Aorta (tissue), 5 donors: ENCODE measurements around the gene ATG5. TPM values are rescaled to one million over a fixed set of nuclear protein-coding genes. Genes with fewer than 3 reads are reported as not detected.

Source experiments
- ATAC-seq: fragments of 200-7000 bp; cut with Tn5 transposase; one replicate; pipeline ENCODE4 v1.9.1; 2022; ENCODE audit warnings: moderate library complexity; ENCODE audit not compliant: low FRiP score
- DNase-seq, 2 donors: peaks; one replicate each; pipeline ENCODE4 v3.0.0-alpha.2; 2020
- H3K27ac ChIP-seq, 2 donors: one replicate each; pipeline ENCODE4 v1.5.1; 2013; ENCODE audit warnings: low read length in 2 of 2, mild to moderate bottlenecking in 2 of 2, moderate library complexity in 2 of 2, control low read depth in 1 of 2, inconsistent platforms in 1 of 2, low read depth in 1 of 2
- H3K27me3 ChIP-seq, 2 donors: one replicate each; pipeline ENCODE4 v1.6.1; 2013; ENCODE audit warnings: control low read depth in 1 of 2, low read length in 1 of 2, mild to moderate bottlenecking in 1 of 2, moderate library complexity in 1 of 2; ENCODE audit not compliant: insufficient read depth in 2 of 2, control insufficient read depth in 1 of 2
- H3K36me3 ChIP-seq, 2 donors: one replicate each; pipeline ENCODE4 v1.6.1; 2013; ENCODE audit warnings: control low read depth in 1 of 2, low read length in 1 of 2, mild to moderate bottlenecking in 1 of 2; ENCODE audit not compliant: insufficient read depth in 2 of 2, control insufficient read depth in 1 of 2
- H3K4me1 ChIP-seq, 2 donors: one replicate each; pipeline ENCODE4 v1.6.1; 2013; ENCODE audit warnings: low read length in 2 of 2, control low read depth in 1 of 2, mild to moderate bottlenecking in 1 of 2, moderate library complexity in 1 of 2; ENCODE audit not compliant: insufficient read depth in 2 of 2, control insufficient read depth in 1 of 2
- H3K4me3 ChIP-seq, 2 donors: one replicate each; pipeline ENCODE4 v1.5.1; 2013; ENCODE audit warnings: low read length in 2 of 2, control low read depth in 1 of 2, mild to moderate bottlenecking in 1 of 2
- H3K9me3 ChIP-seq: one replicate; pipeline ENCODE4 v1.6.1; 2013; ENCODE audit warnings: mild to moderate bottlenecking, low read length; ENCODE audit not compliant: control insufficient read depth
- WGBS, 2 donors: extraction: QIAGEN DNeasy Blood & Tissue Kit; methylation state at CpG; one replicate each; pipeline ENCODE4 v1.1.7; 2013; 5-methylcytosine and 5-hydroxymethylcytosine counted together
- intact Hi-C, 2 donors: fragments of 100-400 bp; cut with DNase I; formaldehyde crosslinking; loops; one replicate each; pipeline versions ENCODE4 v1.14.2 to v1.15.0; 2022
- polyA plus RNA-seq, 2 donors: library from polyadenylated mRNA; stranded (reverse); fragments of 200-250 nt; gene quantifications; one replicate each; pipeline ENCODE4 v1.2.3, GENCODE V29; 2013
- total RNA-seq, 2 donors: library from RNA; stranded (reverse); fragmentation: NEBNext Ultra II Directional; extraction: Animal tissue kit (Norgen Biotek cat#: 25700); gene quantifications; one replicate each; pipeline ENCODE4 v1.2.1, GENCODE V29; 2021
- donor health status: healthy with polysubstance abuse.
- donor health status: Bipolar disorder and iron deficiency.
- donor health status: DM: no; HTN: no; CAD: no.
- donor health status: DM: no; HTN: no; CAD: no.
- donor health status: DM: yes; HTN: yes; CAD: no.

Gene ATG5
- total and polyA plus RNA-seq, 4 donors: 17.5 to 34.6 (median 29.0) TPM

DNA sequence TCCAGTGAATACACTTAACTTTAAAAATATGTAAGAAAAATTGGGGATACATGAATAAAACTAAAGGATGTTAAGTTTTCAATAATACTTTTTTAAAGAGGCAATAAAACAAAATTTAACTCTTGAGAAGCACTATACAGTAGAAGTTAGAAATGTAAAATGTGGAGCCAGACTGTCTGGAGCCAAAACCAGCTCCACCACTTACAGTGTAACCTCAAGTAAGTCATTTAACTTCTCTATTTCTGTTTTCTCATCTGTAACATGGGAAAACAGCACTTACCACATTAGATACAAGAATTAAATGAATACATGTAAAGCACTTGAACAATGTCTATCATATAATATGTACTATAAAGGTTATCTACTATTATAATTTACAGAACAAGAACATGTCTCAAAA is 6.7 kb downstream of the ATG5 start:
- intact Hi-C loops: no loop called here
- Histone ChIP-seq H3K4me1 (no peaks in the 10 kb centered on the region), H3K9me3 (no peaks in the 10 kb centered on the region), H3K4me3 (no peak overlapping the region), H3K27ac (no peak overlapping the region), H3K36me3 (peaks cover 0 to 3% of the 10 kb centered on the region in 2 donors), H3K27me3 (no peaks in the 10 kb centered on the region)
- DNase-seq: no peak
- no peak for ATAC-seq

- DNase-seq (no peak), ATAC-seq (no peak)
- H3K4me3 ChIP-seq: no peak overlapping the region
- no peaks in the 10 kb centered on the region for H3K27me3 ChIP-seq
- no peak overlapping the region for H3K27ac ChIP-seq
- intact Hi-C loops: no loop called here
- H3K4me1 ChIP-seq: no peaks in the 10 kb centered on the region
- H3K9me3 ChIP-seq: no peaks in the 10 kb centered on the region
- 64 to 79% methylated on average over 2 of the region's 2 CpGs for WGBS, 2 donors
- peaks cover 0 to 3% of the 10 kb centered on the region in 2 donors for H3K36me3 ChIP-seq
Observed at GRCh38 chr6:106318061-106318460, 7.5 kb downstream of the ATG5 start.

- ATAC-seq (no peak), DNase-seq (no peak)
- Histone ChIP-seq H3K27ac (no peak overlapping the region), H3K36me3 (peaks cover 0 to 3% of the 10 kb centered on the region in 2 donors), H3K4me1 (peaks cover 0 to 2% of the 10 kb centered on the region in 2 donors), H3K27me3 (no peaks in the 10 kb centered on the region), H3K4me3 (no peak overlapping the region), H3K9me3 (no peaks in the 10 kb centered on the region)
- intact Hi-C loops: no loop called here
- 92% methylated on average over 3 of the region's 3 CpGs for WGBS, 2 donors
Observed at GRCh38 chr6:106316375-106316766, 9.2 kb downstream of the ATG5 start.

- ATAC-seq (no peak), DNase-seq (no peak)
- no peaks in the 10 kb centered on the region for H3K27me3 ChIP-seq
- WGBS, 2 donors: 58 to 65% methylated on average over 6 of the region's 6 CpGs
- intact Hi-C loops: no loop called here
- no peak overlapping the region for H3K27ac ChIP-seq
- H3K9me3 ChIP-seq: no peaks in the 10 kb centered on the region
- H3K36me3 ChIP-seq: peaks cover 0 to 3% of the 10 kb centered on the region in 2 donors
- peaks cover 0 to 5% of the 10 kb centered on the region in 2 donors for H3K4me1 ChIP-seq
- no peak overlapping the region for H3K4me3 ChIP-seq
Observed at GRCh38 chr6:106315765-106316374, 9.7 kb downstream of the ATG5 start.

GRCh38 chr6:106309766-106310373 is 15.7 kb downstream of the ATG5 start:
- no peaks in the 10 kb centered on the region for H3K9me3 ChIP-seq
- H3K4me1 ChIP-seq: peaks cover 0 to 5% of the 10 kb centered on the region in 2 donors
- H3K4me3 ChIP-seq: no peak overlapping the region
- 58 to 65% methylated on average over 3 of the region's 3 CpGs for WGBS, 2 donors
- H3K27me3 ChIP-seq: no peaks in the 10 kb centered on the region
- ATAC-seq (no peak), DNase-seq (no peak)
- no peak overlapping the region for H3K27ac ChIP-seq
- peaks cover 0 to 1% of the 10 kb centered on the region in 2 donors for H3K36me3 ChIP-seq
- intact Hi-C loops: loop anchor here in 1 of 2 donors (10.0 kb wide), 1 partner anchor 825 kb away; no protein-coding TSS in a partner anchor

GRCh38 chr6:106308985-106309384 is 16.6 kb downstream of the ATG5 start:
- Histone ChIP-seq H3K27ac (no peak overlapping the region), H3K27me3 (no peaks in the 10 kb centered on the region), H3K4me1 (peaks cover 0 to 5% of the 10 kb centered on the region in 2 donors), H3K9me3 (no peaks in the 10 kb centered on the region), H3K4me3 (no peak overlapping the region), H3K36me3 (no peaks in the 10 kb centered on the region)
- WGBS, 2 donors: 25 to 37% methylated on average over 2 of the region's 2 CpGs
- no peak for DNase-seq
- intact Hi-C loops: loop anchor here in 1 of 2 donors (10.0 kb wide), 1 partner anchor 824 kb away; no protein-coding TSS in a partner anchor
- ATAC-seq: no peak

- WGBS, 2 donors: 73 to 99% methylated on average over 2 of the region's 2 CpGs
- H3K36me3 ChIP-seq: no peaks in the 10 kb centered on the region
- H3K27ac ChIP-seq: no peak overlapping the region
- intact Hi-C loops: loop anchor here in 1 of 2 donors (10.0 kb wide), 1 partner anchor 821 kb away; no protein-coding TSS in a partner anchor
- no peaks in the 10 kb centered on the region for H3K4me1 ChIP-seq
- H3K4me3 ChIP-seq: no peak overlapping the region
- no peaks in the 10 kb centered on the region for H3K27me3 ChIP-seq
- ATAC-seq (no peak), DNase-seq (no peak)
- H3K9me3 ChIP-seq: no peaks in the 10 kb centered on the region
Observed at GRCh38 chr6:106305740-106306139, 19.8 kb downstream of the ATG5 start.

DNA sequence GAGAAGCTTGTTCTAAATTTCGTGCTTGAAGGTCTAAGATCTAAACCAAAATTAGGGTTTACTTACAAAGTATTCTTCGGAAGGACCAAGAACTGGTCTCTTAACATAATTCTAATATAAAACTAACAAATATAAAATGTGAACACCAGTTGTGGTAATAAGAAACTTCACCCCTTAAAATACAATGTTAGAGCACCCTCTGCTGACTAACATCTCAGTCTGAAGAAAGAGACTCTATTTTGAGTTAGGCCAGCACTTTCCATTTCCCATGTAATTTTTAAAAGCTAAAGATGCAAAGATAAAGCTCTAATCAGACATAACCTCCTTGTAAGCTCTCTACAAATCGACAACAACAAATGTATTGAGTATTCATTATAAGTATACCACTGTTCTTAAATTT is 24.6 kb downstream of the ATG5 start:
- Histone ChIP-seq H3K4me3 (no peak overlapping the region), H3K27ac (no peak overlapping the region), H3K36me3 (no peaks in the 10 kb centered on the region), H3K27me3 (no peaks in the 10 kb centered on the region), H3K4me1 (no peaks in the 10 kb centered on the region), H3K9me3 (no peaks in the 10 kb centered on the region)
- intact Hi-C loops: loop anchor here in 1 of 2 donors (10.0 kb wide), 1 partner anchor 816 kb away; no protein-coding TSS in a partner anchor
- 76 to 78% methylated on average over 3 of the region's 3 CpGs for WGBS, 2 donors
- ATAC-seq (no peak), DNase-seq (no peak)
